22Rv1 (cell line): Measurements from ENCODE around the gene SLC27A5.

ENCODE experiments used
- ZFX ChIP-seq: fragments of 450-650 bp; IDR thresholded peaks from 2 replicates; pipeline ENCODE4 v1.6.1; 2017; ENCODE audit warnings: antibody characterized with exemption, borderline replicate concordance
- TF ChIP-seq, protein P1 (sequence below): fragments of 450-650 bp; IDR thresholded peaks from 2 replicates; pipeline ENCODE4 v1.5.1; 2017; ENCODE audit warnings: mild to moderate bottlenecking

GRCh38 chr19:58483776-58484175, 28.0 kb downstream of the SLC27A5 start:
- TF ChIP-seq, protein P1, sequence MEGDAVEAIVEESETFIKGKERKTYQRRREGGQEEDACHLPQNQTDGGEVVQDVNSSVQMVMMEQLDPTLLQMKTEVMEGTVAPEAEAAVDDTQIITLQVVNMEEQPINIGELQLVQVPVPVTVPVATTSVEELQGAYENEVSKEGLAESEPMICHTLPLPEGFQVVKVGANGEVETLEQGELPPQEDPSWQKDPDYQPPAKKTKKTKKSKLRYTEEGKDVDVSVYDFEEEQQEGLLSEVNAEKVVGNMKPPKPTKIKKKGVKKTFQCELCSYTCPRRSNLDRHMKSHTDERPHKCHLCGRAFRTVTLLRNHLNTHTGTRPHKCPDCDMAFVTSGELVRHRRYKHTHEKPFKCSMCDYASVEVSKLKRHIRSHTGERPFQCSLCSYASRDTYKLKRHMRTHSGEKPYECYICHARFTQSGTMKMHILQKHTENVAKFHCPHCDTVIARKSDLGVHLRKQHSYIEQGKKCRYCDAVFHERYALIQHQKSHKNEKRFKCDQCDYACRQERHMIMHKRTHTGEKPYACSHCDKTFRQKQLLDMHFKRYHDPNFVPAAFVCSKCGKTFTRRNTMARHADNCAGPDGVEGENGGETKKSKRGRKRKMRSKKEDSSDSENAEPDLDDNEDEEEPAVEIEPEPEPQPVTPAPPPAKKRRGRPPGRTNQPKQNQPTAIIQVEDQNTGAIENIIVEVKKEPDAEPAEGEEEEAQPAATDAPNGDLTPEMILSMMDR: no peak
- TF ChIP-seq ZFX: no peak
